Activated T-cell treated with anti-CD3 and anti-CD28 coated beads for 48 hours (primary cell): ENCODE measurements around the gene ADH1B.
"Not testable (repeated sequence)": the region's sequence is repeated elsewhere in the genome, so short reads cannot be mapped to it uniquely, and the experiment has no call there.

ENCODE experiments used
- DNase-seq: peaks from one replicate; pipeline ENCODE4 v3.0.0-alpha.2; 2020; ENCODE audit warnings: low read depth

ADH1B gene

DNA sequence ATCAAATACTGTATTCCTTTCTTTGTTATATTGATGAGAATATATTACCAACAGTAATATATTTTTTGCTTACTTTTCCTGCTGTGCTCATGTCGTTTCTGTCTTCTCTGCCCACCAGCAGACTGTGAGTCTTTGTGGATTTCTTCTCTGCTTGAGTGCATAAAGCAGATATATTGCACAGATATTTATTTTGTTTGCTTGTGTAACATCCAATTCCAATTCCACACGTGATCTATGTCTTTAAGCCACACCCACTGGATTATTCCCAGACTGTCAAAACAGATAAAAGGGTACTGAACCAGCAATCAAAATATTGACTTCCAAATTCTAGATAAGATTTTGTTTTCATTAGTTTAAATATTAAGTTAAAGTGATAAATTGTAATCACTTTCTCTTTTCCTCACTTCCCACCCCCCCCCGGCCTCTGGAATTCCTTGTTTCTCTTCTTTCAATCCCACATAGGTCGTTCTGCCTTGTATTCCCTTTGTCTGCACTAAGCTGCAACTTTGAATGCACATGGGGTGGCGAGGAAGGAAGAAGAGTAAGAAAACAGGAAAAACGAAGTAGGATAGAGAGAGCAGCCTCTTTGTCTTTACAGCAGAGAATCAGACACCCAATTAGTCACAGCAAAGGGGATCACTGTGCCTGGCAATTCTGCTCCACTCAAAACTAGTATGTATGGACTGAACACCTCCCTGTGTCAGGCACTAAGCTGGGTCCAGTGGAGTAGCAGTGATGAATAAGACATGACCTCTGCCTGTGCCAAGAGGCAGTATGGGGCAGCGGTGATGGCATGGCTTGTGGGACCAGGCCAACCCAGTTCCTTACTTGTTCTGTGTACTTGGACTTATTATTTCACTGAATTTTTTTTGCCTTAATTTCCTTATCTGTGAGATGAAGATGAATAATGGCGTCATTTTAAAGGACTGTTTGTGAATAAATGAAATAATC is at the start of gene ADH1B:
ADH1B (minus strand) TSS at position 161 of the 951 bp plus-strand sequence; CDS start at position 91, 70 bp downstream.
- no peak for DNase-seq

DNA sequence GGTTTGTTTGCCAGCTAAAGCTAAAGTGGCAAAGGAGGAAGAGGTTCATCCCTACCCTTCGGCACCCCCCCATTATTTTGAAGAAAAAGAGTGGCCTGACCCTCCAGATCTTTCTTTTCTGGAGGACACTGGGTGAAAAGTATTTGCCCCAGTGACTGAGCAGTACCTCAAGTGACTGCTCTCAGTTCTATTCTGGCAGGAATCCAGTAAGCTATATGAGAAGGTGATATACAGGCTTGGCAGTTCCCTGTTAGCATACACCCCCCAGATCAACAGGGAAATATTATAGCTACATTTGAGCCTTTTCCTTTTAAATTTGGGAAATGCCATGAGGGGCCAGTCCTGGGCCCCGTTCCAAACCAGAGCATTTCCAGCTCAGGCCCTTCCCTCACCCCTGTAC is 46.6 kb upstream of the ADH1B start:
- not testable (repeated sequence) for DNase-seq

DNA sequence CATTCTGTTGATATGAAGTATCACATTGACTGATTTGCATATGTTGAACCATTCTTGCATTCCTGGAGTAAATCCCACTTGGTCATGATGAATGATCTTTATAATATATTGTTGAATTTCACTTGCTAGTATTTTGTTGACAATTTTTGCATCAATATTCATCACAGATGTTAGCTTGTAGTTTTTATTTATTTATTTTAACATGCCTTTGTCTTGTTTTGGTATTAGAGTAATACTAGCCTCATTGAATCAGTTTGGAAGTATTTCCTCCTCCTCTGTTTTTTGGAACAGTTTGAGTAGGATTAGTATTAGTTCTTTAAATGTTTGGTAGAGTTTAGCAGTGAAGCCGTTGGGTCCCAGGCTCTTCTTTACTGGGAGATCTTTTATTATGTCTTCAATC is 45.3 kb upstream of the ADH1B start:
- DNase-seq: no peak

DNA sequence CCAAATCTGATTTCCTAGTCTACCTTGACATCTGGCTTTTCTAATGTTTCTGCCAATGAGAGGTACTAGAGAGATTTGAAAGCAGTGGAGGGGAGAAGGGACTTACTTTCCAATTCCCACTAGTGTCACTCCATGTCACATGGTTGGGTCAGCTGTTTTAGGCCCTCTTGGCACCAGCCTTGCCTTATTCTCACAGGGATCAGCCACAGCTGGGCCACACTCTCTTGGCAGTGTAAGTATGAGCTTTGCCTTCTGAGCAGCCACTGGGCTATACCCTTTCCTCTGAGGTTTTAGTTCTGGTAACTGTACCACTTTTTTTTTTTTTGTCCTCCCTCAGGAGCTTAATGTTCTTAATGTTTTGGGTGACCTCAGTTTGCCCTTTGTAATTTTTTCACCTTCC is 41.6 kb upstream of the ADH1B start:
- no peak for DNase-seq

DNA sequence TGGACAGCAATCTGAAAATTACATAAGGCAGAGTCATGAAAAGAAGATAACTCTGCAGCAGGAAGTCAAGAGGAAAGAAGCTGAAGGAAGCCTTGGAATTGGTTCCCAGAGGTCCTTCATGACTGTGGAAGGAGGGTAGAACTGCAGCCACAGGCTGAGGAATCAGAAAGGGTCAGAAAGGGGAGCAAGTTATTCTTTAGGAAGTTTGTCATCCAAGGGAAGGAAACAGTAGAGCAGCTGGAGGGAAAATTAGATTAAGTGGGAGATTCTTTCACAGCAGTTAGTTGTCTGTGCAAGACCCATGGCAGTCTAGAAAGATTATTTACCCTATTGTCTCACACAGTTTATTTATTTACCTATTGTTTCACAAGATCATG is 40.7 kb upstream of the ADH1B start:
- DNase-seq: no peak

DNA sequence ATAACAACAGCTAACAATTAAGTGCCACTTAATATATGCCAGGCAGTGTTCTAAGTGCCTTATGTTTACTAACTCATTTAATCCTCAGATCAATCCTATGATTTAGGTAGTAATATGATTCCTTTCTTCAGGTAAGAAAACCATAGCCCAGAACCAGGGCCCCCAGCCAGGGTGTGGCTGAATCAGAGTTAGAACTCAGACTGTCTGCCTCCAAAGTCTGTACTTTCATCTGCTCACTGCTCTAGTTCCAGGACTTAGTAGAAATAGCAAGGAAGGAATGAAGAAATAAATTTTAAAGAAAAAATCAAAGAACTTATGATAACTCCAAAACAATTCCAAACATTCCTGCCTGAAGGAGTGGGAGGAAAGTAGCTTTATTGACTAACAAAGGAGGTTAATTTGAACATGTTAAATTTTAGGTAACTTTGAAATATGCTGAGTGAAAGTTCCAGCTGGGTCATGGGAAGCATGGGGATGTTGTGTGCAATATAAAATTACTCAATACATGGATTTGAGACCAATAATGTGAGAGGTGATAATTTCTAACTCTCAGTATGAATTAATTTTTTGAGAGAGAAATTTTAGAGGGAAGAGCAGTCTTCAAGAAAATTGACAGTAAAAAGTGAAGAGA is 40.2 kb upstream of the ADH1B start:
- no peak for DNase-seq

DNA sequence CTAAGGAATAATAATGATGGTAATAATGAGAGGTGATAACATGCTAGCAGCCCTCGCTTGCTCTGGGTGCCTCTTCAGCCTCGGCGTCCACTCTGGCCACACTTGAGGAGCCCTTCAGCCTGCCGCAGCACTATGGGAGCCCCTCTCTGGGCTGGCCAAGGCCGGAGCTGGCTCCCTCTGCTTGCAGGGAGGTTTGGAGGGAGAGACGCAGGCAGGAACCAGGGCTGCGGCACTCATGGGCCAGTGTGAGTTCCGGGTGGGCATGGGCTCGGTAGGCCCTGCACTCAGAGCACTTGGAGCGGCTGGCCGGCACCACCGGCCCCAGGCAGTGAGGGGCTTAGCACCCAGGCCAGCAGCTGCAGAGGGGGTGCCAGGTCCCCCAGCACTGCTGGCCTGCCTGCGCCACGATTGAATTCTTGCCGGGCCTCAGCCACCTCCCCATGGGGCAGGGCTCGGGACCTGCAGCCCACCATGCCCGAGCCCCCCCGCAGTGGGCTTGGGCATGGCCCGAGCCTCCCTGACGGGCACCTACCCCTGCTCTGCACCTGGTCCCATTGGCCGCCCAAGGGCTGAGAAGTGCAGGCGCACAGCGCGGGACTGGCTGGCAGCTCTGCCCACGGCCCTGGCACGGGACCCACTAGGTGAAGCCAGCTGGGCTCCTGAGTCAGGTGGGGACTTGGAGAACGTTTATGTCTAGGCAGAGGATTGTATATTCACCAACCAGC is 38.4 kb upstream of the ADH1B start:
- DNase-seq: no peak

DNA sequence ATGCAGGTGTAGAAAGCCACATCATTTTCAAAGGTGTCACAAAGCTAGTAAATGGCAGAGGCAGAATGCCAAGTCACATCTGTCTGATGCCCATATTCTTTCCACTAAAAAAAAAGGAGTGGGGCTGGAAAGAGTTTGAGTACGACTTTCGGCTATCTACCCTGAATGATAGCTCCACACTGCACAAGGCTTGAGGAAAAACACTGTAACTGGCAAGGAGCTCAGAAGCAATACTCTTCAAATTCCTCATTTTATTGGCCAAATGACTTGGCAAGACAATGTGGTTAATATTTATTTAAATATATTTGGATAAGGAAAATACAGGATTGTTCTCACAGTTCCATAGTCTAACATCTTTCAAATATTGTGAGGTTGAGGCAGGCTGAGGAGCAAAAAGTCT is 36.7 kb upstream of the ADH1B start:
- DNase-seq: no peak

DNA sequence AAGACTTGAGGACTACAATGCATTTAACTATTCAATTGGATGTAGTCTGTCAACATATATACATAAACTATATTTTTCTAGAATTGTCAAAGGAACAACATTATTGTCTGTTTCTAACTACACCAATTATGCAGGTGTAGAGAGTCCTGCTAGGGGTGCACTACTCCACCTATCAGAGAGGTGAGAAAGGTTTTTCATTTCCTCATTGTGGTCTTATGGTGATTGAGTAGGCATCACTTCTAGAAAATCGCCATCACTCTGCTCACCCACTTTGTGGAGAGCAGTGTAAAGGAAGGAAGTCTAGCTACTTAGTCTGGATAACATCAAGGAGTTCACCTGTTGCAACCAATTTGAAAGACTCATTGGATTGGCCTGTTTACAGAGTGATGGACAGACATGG is 35.8 kb upstream of the ADH1B start:
- no peak for DNase-seq

DNA sequence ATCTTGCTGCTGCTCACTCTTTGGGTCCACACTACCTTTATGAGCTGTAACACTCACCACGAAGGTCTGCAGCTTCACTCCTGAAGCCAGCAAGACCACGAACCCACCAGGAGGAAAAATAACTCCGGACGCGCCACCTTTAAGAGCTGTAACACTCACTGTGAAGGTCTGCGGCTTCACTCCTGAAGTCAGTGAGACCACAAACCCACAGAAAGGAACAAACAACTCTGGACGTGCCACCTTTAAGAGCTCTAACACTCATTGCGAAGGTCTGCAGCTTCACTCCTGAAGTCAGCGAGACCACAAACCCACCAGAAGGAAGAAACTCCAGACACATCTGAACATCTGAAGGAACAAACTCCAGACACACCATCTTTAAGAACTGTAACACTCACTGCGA is 34.9 kb upstream of the ADH1B start:
- peak; percentile 3 for DNase-seq

DNA sequence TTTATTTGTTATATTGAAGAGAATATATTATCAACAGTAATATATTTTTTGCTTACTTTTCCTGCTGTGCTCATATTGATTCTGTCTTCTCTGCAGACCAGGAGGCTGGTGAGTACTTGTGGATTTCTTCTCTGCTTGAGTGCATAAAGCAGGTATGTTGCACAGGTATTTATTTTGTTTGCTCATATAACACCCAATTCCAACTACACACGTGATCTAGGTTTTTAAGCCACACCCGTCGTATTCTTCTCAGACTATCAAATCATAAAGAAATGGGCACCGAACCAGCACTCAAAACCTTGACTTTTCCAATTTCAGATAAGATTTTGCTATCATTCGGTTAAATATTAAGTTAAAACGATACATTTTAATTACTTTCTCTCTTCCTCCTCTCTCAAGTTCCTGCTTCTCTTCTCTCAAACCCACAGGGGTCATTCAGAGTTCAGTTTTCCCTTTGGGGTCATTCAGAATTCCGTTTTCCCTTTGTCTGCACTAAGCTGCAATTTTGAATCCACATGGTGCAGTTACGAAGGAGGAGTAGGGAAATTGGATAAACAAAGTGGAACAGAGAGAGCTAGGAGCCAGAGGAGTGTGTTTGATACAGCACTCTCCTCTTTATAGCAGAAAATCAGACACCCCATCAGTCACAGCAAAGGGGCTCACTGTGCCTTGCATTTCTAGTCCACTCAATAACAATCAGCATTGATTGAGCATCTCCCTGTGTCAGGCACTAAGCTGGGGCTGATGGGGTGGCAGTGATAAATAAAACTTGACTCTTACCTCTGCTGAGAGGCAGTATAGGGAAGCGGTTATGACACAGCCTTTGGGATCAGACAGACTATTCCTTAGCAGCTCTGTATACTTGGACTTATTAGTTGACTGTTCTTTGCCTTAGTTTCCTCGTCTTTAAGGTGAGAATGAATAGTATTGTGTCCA is 31.7 kb upstream of the ADH1B start, which contains the start of gene ADH1C:
ADH1C (minus strand) TSS at position 145 of the 936 bp plus-strand sequence; CDS start at position 74, 71 bp downstream.
- DNase-seq: no peak

DNA sequence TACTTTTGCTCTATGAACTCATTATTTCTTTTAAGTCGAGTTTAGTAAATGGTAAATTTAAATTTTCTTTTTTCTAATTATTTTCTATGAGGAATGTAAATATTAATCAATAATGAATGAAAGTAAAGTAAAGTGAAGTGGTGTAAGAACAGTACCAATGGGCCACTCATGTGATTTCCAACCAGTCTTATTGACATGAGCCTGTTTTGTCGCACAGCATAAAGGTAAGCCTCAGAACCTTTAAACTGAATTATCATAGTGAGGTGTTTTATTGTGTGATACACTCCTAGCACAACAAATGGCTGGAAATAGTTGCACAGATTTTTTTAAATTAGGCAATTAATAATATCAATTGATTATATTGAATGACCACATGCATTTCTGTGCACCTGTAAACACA is 30.3 kb upstream of the ADH1B start:
- DNase-seq: no peak

DNA sequence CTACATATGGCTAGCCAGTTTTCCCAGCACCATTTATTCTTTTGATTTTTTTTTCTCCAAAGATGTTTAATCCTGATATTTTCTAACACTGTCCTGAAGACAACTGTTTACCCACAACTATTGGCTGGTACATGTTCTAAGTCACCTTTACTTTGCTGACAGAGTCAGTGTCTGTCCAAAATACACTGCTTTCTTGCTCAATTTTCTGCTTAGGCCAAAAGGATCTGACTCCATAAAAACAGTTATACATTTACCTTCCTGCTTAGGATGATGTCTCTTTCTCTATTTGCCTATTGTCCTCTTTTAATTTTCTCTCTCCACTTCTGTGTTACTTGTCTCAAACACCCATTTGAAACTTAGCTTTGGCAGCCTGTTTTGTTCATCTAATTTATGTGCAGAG is 28.1 kb upstream of the ADH1B start:
- DNase-seq: no peak

DNA sequence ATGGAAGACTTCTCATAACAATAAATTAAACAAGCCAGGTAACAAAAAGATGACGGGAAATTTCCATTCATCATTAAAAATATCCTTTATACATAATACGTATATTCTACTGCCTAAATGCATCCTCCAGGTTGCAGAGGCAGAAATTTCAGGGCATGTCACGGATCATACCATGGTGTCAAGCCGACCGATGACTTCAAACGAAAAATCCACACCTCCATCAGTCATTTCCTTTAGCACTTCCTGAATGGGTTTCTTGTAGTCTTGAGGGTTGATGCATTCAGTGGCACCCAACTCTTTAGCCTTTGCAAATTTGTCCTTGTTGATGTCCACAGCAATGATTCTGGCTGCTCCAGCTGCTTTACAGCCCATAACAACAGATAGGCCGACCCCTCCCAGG is 21.4 kb upstream of the ADH1B start:
- DNase-seq: not testable (repeated sequence)

DNA sequence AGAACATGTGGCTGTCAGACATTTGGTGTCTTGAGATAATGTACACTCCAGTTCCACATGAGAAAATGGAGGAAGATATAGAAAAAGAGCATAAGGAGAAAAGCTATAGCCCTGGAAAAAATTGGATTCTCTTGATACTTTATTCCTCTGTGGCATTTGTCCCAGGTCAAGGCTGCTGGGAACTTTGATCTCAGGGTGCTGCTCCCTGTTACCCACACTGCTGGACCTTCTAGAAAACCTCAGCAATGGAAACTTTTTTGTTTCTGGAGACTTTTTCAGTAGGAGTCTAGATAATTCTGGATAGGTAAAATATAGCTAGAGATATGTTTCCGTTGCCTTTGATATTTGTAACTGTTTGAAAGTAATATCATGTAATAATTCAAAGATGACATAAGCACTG is 20.2 kb upstream of the ADH1B start:
- DNase-seq: no peak

DNA sequence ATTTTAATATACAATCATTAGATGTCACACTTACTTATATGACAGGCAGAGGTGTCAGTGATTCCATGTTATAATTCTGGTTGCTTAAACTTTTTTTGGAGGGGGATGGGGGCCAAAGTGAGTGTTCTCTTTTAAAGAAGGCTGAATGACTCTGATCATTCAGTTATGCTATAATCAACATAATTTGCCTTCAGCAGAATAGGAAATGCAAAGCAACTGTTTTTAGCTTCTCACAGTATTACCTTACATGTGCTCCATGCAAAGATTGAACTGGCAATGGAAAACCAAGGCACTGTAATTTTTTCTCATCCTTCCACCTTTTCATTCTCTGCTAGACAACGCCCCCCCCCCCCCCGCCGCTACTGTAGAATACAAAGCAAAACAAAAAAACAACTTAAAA is 18.0 kb upstream of the ADH1B start:
- DNase-seq: no peak

DNA sequence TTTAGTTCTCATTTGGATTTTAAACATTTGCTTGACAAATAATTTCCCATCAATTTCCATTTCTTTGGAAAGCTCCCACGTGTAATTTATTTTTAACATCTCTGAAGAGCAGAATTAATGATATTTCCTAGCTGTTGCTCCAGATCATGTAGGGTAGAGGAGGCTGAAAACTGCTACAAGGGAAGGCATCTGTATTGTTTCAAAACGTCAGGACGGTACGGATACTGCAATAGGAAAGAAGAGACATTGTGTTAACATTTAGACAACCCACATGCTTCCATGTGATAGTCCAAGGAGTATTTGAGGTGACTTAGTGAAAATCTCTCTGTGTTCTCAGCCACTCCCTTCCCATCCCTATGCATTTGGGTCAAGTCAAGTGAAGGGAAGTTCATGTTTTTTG is 15.4 kb upstream of the ADH1B start:
- no peak for DNase-seq

DNA sequence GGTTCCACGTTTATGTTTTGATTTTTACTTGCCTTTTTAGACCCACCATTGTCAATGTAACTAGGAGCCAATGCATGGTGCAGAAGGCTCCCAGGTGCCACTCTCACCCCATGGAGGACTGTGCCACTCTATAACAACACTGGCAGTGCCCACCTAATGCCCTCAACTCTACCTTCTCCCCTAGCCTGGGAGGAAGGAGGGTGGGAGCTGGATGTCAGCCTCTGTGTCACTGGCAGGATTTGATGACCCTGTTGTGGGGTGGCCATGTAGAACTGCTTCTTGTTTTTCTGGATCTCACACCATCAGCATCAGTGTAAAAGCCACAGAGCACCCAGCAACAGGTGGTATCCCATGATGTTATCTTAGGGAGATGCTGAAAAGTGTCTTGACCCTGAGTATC is 13.7 kb upstream of the ADH1B start:
- DNase-seq: no peak

DNA sequence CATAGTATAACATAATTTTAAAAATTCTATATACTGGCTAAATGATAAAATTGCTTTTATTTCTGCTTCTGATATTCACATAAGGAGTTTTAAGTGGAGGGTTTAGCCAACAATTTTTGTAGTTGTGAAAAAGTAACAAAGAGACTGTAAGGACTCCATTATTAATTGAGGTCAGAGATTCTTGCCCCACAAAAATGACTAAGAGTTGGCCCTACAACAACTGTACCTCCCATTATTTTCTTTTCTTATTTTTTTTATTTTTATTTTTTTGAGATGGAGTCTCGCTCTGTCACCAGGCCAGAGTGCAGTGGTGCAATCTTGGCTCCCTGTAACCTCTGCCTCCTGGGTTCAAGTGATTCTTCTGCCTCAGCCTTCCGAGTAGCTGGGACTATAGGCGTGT is 9.4 kb upstream of the ADH1B start:
- DNase-seq: no peak

DNA sequence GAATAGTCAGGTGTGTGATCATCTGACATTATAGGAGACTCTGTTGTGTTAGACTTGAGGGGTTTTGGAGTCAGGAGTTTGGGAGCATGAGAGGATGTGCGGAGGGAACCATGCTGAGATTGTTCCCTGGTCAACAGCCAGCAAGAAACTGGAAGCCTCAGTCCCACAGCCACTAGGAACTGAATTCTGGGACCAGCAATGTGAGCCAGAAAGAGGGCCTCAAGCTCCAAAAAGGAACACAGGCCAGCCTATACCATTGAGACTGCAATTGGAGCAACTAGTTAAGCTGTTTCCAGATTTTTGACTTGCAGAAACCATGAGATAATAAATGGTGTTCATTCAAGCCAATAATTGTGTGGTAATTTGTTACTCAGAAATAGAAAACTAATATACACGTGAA is 8.7 kb upstream of the ADH1B start:
- no peak for DNase-seq

DNA sequence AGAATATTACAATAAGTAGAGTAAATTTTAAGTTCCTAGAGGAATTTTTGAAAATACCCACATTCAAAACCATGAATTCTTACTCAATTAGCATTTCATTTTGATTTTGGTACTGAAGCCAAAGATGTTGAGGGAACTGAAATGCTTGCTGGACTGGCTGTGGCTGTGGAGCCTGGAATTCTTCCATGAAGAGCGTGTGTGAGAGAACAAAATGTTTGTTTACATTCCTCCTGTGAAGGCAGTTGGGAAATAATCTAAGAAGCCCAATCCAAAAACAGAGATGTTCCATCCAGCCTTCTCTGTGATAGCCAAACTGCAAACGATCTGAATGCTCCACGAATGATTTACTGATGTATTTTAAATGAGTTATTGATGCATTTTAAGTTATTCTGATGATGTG is 3.8 kb upstream of the ADH1B start:
- DNase-seq: no peak

DNA sequence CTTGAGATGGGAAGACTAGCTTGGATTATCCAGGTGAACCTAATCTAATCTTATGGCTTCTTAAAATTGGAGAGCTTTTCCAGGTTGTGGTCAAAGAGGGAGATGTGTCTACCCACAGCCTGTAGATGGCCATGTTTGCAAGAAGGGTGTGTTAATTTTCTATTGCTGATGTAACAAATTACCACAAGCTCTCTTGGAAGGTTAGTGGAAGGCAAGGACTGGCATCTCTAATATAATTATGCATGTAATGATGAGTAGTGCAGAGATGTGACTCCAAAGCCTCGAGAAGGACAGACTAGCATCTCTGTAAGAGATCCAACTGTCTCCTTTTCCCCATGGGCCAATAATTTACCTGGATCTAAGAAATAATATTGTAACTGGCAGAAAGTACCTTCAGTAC is 3.2 kb upstream of the ADH1B start:
- DNase-seq: no peak
